Endometrial microvascular endothelial cells (primary cell): Measurements from ENCODE around the gene TBRG4. TPM values are rescaled to one million over a fixed set of nuclear protein-coding genes. Genes with fewer than 3 reads are reported as not detected.

ENCODE experiments used
- in situ Hi-C: cut with HindIII; loops from 2 replicates; pipeline ENCODE4 v1.10.0; 2017; ENCODE audit warnings: low sequenced_read_pairs, low pct_unique_long_range_greater_than_20kb; ENCODE audit errors: inconsistent ontology term
- total RNA-seq: library from RNA; depleted of rRNA; stranded (reverse); fragments of >200 nt; gene quantifications from one replicate; pipeline ENCODE4 v1.2.3, GENCODE V29; 2015; ENCODE audit errors: inconsistent ontology term

TBRG4 gene
- total RNA-seq, 1 donor from 2014 or later = 77.6 TPM

DNA sequence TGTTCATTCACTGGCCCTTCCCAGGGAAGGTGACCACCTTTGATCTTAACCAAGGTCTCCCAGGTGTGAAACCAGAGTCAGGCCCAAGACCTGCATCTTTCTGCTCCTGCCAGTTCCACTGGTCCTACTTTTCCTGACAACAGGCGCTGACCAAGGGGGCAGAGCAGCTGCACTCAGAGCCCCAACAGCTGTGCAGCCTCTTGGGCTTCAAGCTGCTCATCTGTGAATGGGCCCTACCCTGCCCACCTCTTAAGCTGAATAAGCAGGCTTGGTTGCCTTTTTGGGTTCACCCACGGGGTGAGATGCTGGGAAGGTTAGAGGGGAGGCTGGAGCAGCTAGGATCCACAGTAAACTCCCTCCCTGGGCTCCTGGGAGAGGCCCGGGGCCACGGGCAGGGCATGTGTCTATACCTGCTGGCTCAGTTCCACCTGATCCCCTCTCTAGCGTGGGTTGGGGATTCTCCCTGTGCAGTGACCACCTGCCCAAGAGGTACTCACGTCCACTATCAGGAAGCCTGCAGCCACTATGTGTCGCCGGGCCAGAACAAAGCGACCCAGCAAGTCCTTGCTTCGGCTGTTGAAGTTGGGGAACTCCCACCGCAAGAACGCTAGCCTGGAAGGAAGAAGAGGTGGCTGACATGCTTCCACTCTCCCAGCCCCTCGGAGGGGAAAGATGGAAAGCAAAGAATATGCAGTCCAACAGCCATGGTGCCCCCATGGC lies 10.6 kb downstream of the TBRG4 start:
- in situ Hi-C loops = no loop called here

DNA sequence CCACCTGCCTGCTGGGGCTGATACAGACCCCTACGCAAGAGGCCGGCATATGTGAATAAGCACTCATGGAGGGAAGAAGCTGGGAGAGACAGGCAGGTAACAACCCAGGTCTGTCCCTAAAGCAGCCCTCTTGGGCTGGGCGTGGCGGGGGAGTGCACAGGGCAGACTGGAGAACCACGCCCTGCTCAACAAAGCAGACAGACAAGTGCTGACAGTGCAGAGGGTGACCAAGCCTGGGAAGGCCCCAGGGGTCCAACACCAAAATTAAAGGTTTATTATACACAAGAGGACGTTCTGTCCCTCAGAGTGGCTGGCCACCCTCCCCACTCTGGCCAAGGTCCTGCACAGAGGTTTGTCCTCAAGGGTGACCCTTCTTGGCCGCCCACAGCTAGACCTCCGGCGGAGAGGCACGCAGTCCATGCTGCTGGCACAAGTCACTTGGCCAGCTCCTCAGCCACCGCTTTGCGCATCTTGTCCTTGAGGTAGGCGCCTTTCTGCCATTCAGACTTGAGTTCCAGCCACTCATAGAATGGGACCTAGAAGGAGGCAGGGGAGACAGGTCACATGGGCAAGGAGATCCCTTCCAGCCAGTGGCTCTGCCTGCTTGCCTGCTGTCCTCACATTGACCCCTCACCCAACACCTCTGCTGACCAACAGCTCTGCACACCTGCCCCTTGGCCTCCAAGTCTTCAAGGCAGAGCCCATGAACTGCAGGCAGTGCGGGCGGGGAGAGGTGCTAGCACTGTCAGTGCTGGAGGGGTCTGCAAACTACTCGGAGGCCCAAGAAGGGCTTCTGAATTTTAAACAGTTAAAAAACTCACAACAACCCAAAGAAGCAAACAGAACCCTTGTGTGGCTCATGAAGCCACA lies 11.4 kb downstream of the TBRG4 start:
- in situ Hi-C loops = no loop called here

DNA sequence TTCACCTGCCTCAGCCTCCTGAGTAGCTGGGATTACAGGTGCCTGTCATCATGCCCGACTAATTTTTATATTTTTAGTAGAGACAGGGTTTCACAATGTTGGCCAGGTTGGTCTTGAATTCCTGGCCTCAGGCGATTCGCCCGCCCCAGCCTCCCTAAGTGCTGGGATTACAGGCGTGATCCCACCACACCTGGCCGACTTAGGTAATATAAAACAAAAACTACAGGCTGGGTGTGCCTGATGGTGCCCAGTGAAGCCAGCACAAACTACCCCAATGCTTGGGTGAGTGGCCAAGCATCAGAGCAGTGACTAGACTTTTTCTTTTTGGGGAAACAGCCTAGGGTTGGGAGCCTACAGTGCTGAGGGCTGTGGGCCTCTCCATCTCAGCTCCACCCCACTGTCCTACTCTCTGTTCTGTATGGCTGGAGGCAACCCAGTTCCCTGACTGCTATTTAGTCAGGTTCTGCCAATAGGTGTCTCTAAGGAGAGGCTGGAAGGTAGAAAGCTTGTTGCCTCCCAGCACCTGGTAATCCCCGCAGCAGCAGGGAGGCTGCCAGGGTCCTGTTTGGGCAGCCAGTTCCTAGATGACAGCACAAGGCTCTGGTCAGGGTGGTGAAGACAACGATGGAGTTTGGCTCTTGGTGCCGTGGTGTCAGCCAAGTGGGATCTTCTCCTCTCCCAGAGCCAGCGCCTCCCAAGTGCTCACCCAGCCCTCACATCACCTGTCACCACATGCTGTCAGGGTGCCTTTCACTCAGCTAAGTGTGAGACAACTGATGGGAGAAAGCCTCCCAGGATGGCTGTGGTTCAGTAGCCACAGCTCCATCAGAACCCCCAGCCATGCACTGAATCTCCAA lies 12.3 kb downstream of the TBRG4 start:
- in situ Hi-C loops = no loop called here

DNA sequence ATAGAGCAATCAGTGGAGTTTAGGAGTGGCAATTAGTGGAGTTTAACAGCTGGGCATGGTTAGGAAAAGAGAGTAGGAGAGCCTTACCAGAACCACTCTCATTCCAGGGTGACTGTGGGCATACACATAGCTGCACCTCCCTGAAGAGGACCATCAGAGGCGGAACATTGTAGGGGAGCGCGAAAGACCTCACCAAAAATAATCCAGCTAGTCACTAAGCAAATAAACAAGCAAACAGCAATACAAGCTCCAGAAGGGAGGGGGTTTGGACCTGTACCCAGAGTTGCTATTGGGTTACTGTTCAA lies 18.6 kb downstream of the TBRG4 start:
- in situ Hi-C loops = no loop called here

DNA sequence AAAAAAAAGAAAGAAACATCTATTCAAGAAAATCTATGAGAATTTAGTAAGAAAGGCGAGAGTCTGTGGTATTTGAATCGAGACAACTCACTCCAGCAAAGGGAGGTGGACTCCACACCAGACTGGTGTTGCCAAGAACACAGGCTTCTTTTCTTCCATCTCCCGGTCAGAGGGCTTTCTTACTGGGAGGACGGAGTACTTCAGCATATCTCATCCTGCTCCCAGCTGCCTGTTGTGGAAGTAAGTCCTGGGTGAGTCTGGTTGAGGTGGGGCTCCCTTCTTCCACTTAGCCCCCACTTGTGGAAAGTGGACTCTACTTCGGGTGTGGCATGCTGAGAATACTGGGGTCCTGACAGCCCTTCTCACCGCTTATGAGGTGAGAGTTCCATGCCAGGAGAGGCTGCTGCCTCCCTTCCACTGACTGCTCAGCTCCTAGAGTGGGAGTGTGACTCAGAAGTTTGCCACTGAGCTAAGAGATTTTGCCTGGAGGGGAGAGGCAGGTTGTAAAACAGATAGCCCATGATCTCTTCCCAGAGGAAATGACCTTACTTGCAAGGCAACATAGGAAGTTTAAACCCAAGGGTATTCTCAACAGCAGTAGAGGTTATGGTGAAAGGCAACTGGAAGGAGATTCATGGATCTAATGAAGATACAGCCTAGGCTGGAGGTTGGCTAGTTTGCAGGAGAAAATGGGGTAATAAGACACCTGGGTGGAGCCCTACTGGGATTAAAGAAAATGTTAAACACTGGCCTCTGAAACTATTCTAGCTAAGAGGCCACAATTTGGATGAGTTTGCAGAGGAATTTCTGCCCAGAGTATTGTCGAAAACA lies 19.2 kb downstream of the TBRG4 start:
- in situ Hi-C loops = no loop called here

DNA sequence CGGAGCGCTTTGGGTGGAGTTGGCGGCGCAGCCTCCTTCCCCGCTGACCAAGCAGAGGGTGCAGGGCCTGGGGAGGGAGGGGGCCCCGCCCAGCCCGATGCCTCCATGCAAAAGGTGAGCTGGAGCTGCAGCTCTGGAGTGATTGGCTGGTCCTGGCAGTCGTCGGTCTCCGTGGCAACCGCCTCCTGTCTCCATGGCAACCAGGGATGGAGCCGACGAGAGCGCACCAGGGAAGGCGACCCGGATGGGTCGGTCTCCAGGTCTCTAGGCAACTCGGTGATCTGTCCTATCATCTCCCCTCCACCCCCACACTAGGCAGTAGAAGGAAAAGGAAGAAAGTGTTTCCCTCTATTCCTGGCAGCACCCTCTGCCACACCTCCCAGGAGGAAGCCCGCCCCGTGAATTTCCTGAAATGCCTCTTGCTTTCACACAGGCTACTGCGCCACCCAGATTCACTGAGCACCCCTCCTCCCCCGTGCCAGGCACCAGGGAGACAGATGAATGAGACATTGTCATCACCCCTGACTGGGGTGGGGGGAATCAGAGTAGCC lies 22.1 kb downstream of the TBRG4 start:
- in situ Hi-C loops = no loop called here

DNA sequence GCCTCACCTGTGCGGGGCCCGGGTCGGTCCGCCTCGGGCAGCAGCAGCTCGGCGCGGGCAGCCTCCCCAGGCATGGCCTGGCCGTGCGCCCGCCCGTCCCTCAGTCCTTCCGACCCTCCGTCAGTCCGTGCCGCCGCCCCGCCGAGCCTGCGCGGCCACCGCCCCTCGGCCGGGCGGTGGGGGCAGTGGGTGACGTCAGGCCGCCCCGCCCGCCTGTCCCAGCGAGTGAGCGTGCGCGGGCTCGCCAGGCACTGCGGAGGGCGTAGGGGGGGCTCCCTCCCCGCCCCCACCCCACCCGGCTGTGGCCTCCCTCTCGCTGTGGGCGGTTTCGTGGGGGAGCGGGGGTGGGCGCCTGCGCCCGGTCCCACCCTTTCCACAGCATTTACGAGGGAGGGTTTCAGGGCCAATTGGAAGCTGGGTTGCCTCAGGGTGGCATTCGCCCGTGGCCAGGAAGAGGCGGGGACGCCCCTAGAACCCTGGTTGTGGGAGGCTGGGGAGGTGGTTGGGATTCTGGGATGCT lies 22.6 kb downstream of the TBRG4 start, which contains the start of gene NACAD:
TSS of gene NACAD (minus strand) at position 149 of the 520 bp plus-strand sequence. CDS start at position 74, 75 bp downstream.
- in situ Hi-C loops = no loop called here

DNA sequence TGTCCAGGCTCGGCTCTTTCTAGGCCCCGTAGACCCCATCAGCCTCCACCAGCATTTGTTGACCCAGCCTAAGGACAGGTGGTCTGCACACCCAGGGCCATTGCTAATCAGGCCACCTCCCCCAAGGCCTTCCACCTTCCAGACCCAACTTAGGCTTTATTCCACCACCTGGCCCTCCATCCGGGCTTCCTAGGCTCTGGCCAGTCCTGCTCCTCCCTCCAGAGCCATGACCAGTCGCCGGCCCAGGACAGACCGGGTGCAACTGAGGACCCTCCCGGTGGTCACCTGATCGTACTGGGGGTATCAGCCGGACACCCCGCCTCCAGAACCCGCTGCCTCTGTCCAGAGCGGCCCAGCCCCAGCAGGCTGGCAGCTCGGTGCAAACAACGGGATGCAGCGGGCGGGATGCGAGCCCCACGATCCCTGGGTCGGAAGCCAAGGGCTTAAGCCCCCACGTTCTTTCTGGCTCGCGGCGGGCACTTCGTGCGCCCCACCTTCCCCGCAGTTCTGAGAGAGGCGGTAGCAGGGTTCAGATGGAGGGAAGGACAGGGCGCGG lies 23.3 kb downstream of the TBRG4 start:
- in situ Hi-C loops = no loop called here

DNA sequence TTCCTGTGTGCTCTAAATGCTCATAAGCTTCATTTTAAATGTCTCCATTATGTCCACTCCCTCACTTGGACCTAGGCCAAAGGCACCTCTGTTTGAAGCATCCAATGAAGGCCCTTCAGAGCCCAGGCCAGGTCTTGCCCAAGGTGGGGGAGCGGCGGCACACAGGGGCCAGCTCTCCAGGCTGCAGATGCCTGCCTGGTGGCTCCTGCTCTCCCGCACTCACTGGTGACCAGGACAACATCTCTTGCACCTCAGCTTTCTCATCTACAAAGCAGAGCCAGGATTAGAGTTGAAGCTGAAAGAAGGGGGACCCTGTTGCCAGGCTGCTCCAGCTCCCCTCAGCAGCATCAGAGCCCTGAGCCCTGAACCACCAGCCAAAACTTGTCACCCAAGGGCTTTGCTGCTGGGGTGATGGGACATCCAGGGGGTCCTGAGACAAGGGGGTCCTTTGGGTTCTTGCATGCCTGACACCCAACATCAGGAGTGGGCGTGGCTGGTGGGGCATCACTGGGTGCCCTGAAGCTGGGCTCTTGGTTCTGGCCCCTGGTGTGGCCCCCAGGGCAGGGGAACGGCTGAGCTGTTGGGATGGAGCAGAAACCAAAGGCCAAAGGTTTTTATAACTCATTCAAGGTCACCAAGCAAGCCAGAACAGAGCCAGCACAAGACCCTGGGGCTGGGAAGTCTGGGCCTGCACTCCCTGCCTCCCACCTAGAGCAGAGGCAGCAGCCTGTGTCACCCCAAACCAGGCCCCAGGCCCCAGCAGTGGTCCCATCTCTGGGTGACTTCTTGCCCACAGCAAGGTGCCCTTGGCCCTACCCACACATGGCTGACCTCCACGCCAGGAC lies 24.0 kb downstream of the TBRG4 start:
- in situ Hi-C loops = no loop called here

DNA sequence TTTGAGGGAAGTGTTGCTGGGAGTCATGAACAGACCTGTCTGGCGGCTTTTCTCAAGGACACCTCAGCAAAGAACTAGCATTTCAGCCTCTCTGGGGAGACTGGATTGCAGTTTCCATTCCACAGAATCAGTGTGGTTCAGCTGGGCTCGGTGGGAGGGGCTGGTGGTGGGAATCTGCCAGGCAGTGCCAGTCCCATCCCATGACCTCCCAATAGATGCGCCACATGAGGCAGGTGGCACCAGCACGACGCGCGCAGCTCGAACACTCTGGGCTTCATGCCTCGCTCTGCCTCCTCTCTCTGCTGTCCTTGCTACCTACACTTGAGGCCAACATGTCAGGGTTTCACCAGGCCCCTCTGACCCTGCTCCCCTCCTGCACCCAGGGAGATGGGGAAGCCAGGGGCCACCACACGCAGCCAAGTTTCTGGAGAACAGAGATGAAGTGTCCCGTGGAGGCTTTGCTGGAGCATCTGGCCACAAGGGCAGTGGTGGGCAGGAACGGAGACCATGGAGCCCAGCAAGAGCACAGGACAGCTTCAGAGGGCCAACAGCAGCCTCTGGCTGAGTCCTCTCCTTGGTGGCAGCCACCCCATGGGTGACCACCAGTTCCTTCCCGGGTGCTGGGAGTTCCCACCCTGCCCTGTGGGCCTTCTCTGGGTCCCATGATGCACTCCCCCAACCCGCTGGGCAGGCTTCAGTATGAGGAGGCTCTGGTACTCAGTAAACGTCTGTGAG lies 25.0 kb downstream of the TBRG4 start:
- in situ Hi-C loops = no loop called here

DNA sequence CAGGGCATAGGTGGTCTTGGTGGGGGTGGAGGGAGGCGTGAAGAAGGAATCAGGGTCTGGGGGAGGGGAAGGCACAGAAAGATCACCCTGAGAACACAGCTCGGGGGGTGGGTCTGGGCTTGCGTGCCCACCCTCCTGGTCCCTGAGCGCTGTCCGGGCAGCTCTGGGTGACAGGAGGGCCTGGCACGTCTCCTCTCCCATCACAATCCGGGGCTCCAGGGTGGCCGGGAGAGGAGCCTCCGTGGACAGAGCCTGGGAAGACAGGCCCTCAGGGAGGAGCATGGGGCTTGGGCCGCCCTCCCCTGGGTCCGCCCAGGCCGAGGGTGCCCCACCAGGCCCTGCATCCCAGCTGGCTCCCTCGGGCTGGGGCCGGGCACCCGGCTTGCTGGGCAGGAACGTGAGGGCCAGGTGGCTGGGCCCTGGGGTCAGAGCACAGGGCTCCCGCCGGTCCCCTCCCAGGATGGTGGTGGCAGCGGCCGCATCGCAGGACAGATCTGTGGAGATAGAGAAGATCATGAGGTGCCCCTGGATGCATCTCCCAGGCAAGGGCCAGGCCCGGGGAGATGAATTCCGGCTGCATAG lies 25.8 kb downstream of the TBRG4 start:
- in situ Hi-C loops = no loop called here

DNA sequence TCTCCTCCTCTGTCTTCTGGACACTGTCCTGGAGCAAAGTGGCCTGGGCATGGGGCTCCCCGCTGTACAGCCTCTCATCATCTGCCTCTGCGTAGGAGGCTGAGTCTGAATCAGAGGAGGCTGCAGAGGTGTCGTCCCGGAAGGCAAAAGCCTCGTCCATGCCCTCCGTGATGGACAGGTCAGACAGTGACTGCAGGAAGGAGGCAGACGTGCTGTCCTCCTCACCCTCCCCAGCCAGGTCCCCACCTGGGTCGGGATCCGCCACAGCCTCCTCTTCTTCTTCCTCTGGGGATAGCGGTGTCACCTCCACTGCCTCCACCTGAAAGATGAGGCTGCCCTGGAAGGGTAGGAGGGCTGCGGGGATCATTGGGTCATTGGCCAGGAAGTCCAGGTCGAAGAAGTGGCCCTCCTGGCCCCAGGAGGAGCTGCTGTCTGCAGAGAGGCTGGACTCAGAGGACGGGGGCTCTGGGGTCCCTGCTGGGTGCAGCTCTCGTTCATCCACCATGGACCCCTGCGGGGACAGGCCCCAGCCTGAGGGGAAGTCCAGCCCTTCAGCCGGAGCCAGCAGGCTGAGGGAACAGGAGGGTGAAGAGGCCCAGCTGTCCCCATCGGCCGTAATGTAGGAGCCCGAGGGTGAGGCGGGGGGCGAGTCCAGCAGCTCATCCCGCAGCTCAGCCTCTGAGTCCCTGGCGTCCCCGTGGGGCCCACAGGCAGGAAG lies 26.4 kb downstream of the TBRG4 start:
- in situ Hi-C loops = no loop called here

DNA sequence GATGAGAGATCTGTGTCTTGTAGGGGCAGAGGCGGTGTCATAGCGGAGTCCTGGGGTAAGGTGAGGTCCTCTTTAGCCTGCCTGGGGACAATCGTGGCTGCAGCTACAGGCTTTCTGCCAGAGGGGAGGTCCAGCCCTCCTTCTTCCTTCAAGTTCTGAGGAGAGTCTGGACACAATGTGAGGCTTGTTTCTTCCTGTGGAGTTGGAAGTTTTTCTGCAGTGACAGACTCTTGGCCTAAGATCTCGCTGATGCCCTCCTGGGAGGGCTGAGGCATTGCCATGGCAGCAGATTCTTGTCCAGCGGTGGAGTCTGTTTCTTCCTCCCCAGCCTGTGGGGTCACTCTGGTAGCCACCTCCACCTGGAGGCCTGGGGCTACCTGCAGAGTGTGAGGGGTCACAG lies 27.2 kb downstream of the TBRG4 start:
- in situ Hi-C loops = no loop called here

DNA sequence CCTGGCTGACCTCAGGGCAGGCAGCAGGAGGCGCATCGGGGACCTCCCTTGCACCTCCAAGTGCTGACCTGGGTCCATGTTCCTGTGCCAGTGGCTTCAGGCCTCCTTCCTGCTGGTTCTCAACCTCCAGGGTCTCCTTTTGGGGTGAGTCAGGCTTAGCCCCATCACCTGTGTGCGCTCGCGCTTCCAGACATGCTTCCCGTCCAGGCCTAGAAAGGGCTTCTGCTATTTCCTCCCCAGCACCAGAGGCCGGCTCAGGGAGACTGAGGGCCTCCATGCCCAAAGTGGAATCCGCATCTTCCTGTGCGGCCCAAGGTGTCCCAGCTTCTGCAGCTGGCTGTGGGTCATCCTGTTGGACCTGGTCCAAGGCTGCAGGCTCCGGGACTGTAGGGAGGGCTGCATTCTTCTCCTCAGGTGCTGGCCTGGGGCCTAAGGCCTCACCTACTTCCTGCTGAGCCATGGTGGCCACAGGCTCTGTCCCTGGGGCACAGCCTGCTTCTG lies 28.6 kb downstream of the TBRG4 start:
- in situ Hi-C loops = no loop called here

DNA sequence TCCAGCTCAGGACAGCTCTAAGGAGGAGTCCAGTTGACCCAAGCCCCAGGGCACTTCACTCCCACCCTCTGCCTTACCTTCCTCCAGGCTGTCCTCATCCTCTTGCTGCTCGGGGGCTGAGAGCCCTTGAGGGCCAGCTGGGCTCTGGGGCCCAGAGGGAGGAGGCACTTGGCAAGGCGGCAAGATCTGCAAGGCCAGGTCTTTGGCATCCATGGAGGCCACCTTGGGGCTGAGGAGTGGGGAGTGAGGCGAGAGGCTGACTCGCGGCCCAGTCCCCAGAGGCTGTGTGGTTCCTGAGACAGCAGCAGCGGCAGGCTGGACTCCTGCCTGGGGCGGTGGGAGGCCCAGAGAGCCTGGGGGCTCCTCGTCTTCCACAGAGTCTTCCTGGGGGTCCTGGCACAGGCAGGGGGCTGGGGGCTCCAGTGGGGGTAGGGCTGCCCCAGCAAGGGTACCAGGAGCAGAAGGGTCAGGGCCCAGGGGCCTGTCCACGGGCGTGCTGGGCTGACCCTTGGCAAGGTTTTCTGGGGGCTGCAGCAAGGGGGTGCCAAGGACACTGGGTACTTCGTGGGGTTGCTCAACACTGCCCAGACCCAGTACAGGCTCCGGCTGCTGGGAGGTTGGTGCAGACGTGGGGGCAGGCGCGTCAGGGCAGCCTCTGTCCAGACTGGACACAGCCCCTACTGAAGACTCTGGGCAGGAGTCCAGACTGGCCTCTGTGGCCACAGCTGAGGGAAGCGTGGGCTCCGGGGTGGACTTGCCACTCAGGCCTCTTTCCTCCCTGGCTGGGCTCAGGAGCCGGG lies 29.3 kb downstream of the TBRG4 start:
- in situ Hi-C loops = no loop called here
